Mesenchymal stem cell (in vitro differentiated cells and primary cell): Measurements from ENCODE around the gene DAD1.

Experiments used
- DNase-seq: peaks from one replicate; pipeline ENCODE4 v3.0.0-alpha.2; 2013
- H2AFZ ChIP-seq: one replicate; pipeline ENCODE4 v1.6.1; 2013; ENCODE audit warnings: low read depth, mild to moderate bottlenecking, control low read depth, inconsistent platforms, low read length, moderate library complexity
- H2AK5ac ChIP-seq: 2 replicates; pipeline ENCODE4 v1.6.1; 2013; ENCODE audit warnings: low read length, moderate library complexity, mild to moderate bottlenecking, inconsistent platforms; ENCODE audit not compliant: severe bottlenecking
- H2BK120ac ChIP-seq: one replicate; pipeline ENCODE4 v1.6.1; 2013; ENCODE audit warnings: low read depth, mild to moderate bottlenecking, inconsistent platforms, low read length, moderate library complexity
- H2BK12ac ChIP-seq, 2 experiments: one replicate each; pipeline ENCODE4 v1.6.1; 2013; ENCODE audit warnings: inconsistent platforms in 2 of 2, low read length in 2 of 2, mild to moderate bottlenecking in 2 of 2, moderate library complexity in 2 of 2, control low read depth in 1 of 2
- H2BK15ac ChIP-seq: one replicate; pipeline ENCODE4 v1.6.1; 2013; ENCODE audit warnings: mild to moderate bottlenecking, low read depth, inconsistent platforms; ENCODE audit not compliant: poor library complexity, severe bottlenecking
- H2BK5ac ChIP-seq: 2 replicates; pipeline ENCODE4 v1.6.1; 2013; ENCODE audit warnings: low read depth, mild to moderate bottlenecking, low read length, control low read depth, inconsistent platforms; ENCODE audit not compliant: poor library complexity, severe bottlenecking
- H3K14ac ChIP-seq, 2 experiments: one replicate each; pipeline ENCODE4 v1.6.1; 2013; ENCODE audit warnings: inconsistent platforms in 2 of 2, low read length in 2 of 2, control low read depth in 1 of 2, mild to moderate bottlenecking in 1 of 2, moderate library complexity in 1 of 2
- H3K18ac ChIP-seq, 2 experiments: one replicate each; pipeline ENCODE4 v1.6.1; 2013; ENCODE audit warnings: inconsistent platforms in 2 of 2, low read length in 2 of 2, control low read depth in 1 of 2, low read depth in 1 of 2, mild to moderate bottlenecking in 1 of 2
- H3K23ac ChIP-seq, 2 experiments: one replicate each; pipeline ENCODE4 v1.6.1; 2013; ENCODE audit warnings: inconsistent platforms in 2 of 2, low read length in 2 of 2, mild to moderate bottlenecking in 2 of 2, moderate library complexity in 2 of 2, control low read depth in 1 of 2
- H3K27ac ChIP-seq: 2 replicates; pipeline ENCODE4 v1.5.1; 2013; ENCODE audit warnings: mild to moderate bottlenecking, moderate library complexity, low read length, control low read depth, inconsistent platforms; ENCODE audit not compliant: poor library complexity, severe bottlenecking
- H3K27me3 ChIP-seq, 2 experiments: 2 replicates each; pipeline versions ENCODE4 v1.6.1 to v1.7.0; 2013; ENCODE audit warnings: low read length in 2 of 2, mild to moderate bottlenecking in 2 of 2, moderate library complexity in 2 of 2, control low read depth in 1 of 2, inconsistent platforms in 1 of 2; ENCODE audit not compliant: control insufficient read depth in 1 of 2, insufficient read depth in 1 of 2
- H3K36me3 ChIP-seq, 2 experiments: 2 replicates each; pipeline versions ENCODE4 v1.6.1 to v1.7.0; 2013; ENCODE audit warnings: low read length in 2 of 2, control low read depth in 1 of 2, inconsistent platforms in 1 of 2, low read depth in 1 of 2, mild to moderate bottlenecking in 1 of 2; ENCODE audit not compliant: insufficient read depth in 2 of 2, control insufficient read depth in 1 of 2
- H3K4ac ChIP-seq, 2 experiments: one replicate each; pipeline ENCODE4 v1.6.1; 2013; ENCODE audit warnings: inconsistent platforms in 2 of 2, low read length in 2 of 2, mild to moderate bottlenecking in 2 of 2, moderate library complexity in 2 of 2, control low read depth in 1 of 2, low read depth in 1 of 2
- H3K4me1 ChIP-seq: 2 replicates; pipeline ENCODE4 v1.6.1; 2013; ENCODE audit warnings: low read depth, low read length, control low read depth; ENCODE audit not compliant: control insufficient read depth, insufficient read depth
- H3K4me2 ChIP-seq: 2 replicates; pipeline ENCODE4 v1.6.1; 2013; ENCODE audit warnings: low read length, mild to moderate bottlenecking, inconsistent platforms; ENCODE audit not compliant: poor library complexity, severe bottlenecking
- H3K4me3 ChIP-seq, 2 experiments: 2 replicates each; pipeline versions ENCODE4 v1.5.1 to v1.7.0; 2013; ENCODE audit warnings: low read length in 2 of 2, mild to moderate bottlenecking in 2 of 2, control low read depth in 1 of 2, low read depth in 1 of 2; ENCODE audit not compliant: insufficient read depth in 1 of 2
- H3K79me1 ChIP-seq: replicated peaks from 2 replicates; pipeline ENCODE4 v1.6.1; 2013; ENCODE audit warnings: mild to moderate bottlenecking, control low read depth, low read length, inconsistent platforms; ENCODE audit not compliant: poor library complexity, severe bottlenecking
- H3K9ac ChIP-seq: 2 replicates; pipeline ENCODE4 v1.7.0; 2013; ENCODE audit warnings: mild to moderate bottlenecking, low read length, moderate library complexity
- H3K9me3 ChIP-seq: 2 replicates; pipeline ENCODE4 v1.7.0; 2013; ENCODE audit warnings: mild to moderate bottlenecking, low read length; ENCODE audit not compliant: control insufficient read depth
- H4K8ac ChIP-seq: one replicate; pipeline ENCODE4 v1.6.1; 2013; ENCODE audit warnings: inconsistent platforms, mild to moderate bottlenecking, low read length, moderate library complexity
- H4K91ac ChIP-seq: one replicate; pipeline ENCODE4 v1.6.1; 2013; ENCODE audit warnings: mild to moderate bottlenecking, low read length, inconsistent platforms
- WGBS: methylation state at CpG from one replicate; pipeline ENCODE4 v1.1.7; 2013; ENCODE audit warnings: mixed read lengths; 5-methylcytosine and 5-hydroxymethylcytosine counted together

Gene DAD1

GRCh38 chr14:22579236-22579635 is 9.8 kb downstream of the DAD1 start:
- Histone ChIP-seq H2AFZ (no peak overlapping the region), H3K27ac (no peak overlapping the region), H2AK5ac (no peak overlapping the region), H2BK15ac (no peak overlapping the region), H2BK120ac (no peak overlapping the region), H2BK5ac (no peak overlapping the region), H3K4me3 (no peak overlapping the region), H3K18ac (no peak overlapping the region), H3K23ac (no peak overlapping the region), H3K4me2 (no peak overlapping the region), H3K14ac (no peak overlapping the region), H3K9ac (peak overlapping the region; percentile 56), H3K79me1 (peaks cover 8% of the 10 kb centered on the region), H3K4me1 (peaks cover 6% of the 10 kb centered on the region), H3K27me3 (no peaks in the 10 kb centered on the region), H3K36me3 (peaks cover 13 to 46% of the 10 kb centered on the region in 2 experiments), H3K4ac (no peak overlapping the region), H3K9me3 (no peaks in the 10 kb centered on the region), H4K8ac (no peak overlapping the region), H2BK12ac (no peak overlapping the region), H4K91ac (no peak overlapping the region)
- WGBS, result 80% methylated on average over 2 of the region's 2 CpGs
- peak; percentile 38 for DNase-seq

DNA sequence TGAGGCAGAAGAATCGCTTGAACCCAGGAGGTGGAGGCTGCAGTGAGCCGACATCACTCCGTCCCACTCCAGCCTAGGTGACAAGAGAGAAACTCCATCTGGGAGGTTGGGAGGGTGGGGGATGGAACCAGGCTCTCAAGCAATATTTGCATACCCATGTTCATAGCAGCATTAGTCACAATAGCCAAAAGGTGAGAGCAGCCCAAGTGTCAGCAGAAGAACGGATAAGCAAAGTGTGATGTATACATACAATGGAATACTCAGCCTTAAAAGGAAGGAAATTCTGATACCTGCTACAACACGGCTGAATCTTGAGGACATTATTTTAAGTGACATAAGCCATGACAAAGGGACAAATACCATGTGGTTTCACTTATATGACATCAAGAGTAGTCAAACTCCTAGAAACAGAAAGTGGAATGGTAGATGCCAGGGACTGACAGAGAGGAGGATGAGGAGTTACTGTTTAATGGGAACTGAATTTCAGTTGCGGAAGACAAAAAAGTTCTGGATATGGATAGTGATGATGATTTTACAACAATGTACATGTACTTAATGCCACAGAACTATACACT is 11.6 kb downstream of the DAD1 start:
- Histone ChIP-seq H3K4me2 (no peak overlapping the region), H3K18ac (no peak overlapping the region), H3K79me1 (peaks cover 11% of the 10 kb centered on the region), H2BK120ac (no peak overlapping the region), H2AK5ac (no peak overlapping the region), H4K8ac (no peak overlapping the region), H3K36me3 (peaks cover 13 to 51% of the 10 kb centered on the region in 2 experiments), H3K4me3 (no peak overlapping the region), H2AFZ (no peak overlapping the region), H3K4ac (no peak overlapping the region), H4K91ac (no peak overlapping the region), H3K14ac (no peak overlapping the region), H3K9me3 (no peaks in the 10 kb centered on the region), H3K4me1 (peaks cover 4% of the 10 kb centered on the region), H2BK12ac (no peak overlapping the region), H2BK5ac (no peak overlapping the region), H3K27me3 (no peaks in the 10 kb centered on the region), H2BK15ac (no peak overlapping the region), H3K23ac (no peak overlapping the region), H3K9ac (no peak overlapping the region), H3K27ac (no peak overlapping the region)
- WGBS, result 43% methylated on average over 2 of the region's 6 CpGs
- DNase-seq, result no peak

- 100% methylated on average over 3 of the region's 3 CpGs for WGBS
- Histone ChIP-seq H3K4me2 (no peak overlapping the region), H3K4me1 (no peaks in the 10 kb centered on the region), H3K27me3 (no peaks in the 10 kb centered on the region), H2BK12ac (no peak overlapping the region), H2BK120ac (no peak overlapping the region), H3K9ac (no peak overlapping the region), H3K4ac (no peak overlapping the region), H2AK5ac (no peak overlapping the region), H4K91ac (no peak overlapping the region), H3K23ac (no peak overlapping the region), H2BK15ac (no peak overlapping the region), H2BK5ac (no peak overlapping the region), H3K79me1 (peaks cover 8% of the 10 kb centered on the region), H3K36me3 (peaks cover 18 to 69% of the 10 kb centered on the region in 2 experiments), H3K4me3 (no peak overlapping the region), H3K14ac (no peak overlapping the region), H2AFZ (no peak overlapping the region), H4K8ac (no peak overlapping the region), H3K18ac (no peak overlapping the region), H3K27ac (no peak overlapping the region), H3K9me3 (no peaks in the 10 kb centered on the region)
- no peak for DNase-seq
Measured at GRCh38 chr14:22573804-22574203, 15.2 kb downstream of the DAD1 start.

GRCh38 chr14:22572562-22573058 is 16.4 kb downstream of the DAD1 start:
- Histone ChIP-seq H3K14ac (no peak overlapping the region), H2BK12ac (no peak overlapping the region), H3K79me1 (peaks cover 8% of the 10 kb centered on the region), H2AK5ac (no peak overlapping the region), H2AFZ (no peak overlapping the region), H3K4me2 (no peak overlapping the region), H4K91ac (no peak overlapping the region), H2BK120ac (no peak overlapping the region), H3K18ac (no peak overlapping the region), H3K4me3 (no peak overlapping the region), H3K4ac (no peak overlapping the region), H3K9me3 (no peaks in the 10 kb centered on the region), H3K4me1 (peaks cover under 1% of the 10 kb centered on the region), H3K27me3 (no peaks in the 10 kb centered on the region), H4K8ac (no peak overlapping the region), H3K9ac (peak overlapping the region; percentile 64), H2BK15ac (no peak overlapping the region), H3K36me3 (peaks cover 20 to 78% of the 10 kb centered on the region in 2 experiments), H2BK5ac (no peak overlapping the region), H3K23ac (no peak overlapping the region), H3K27ac (peak overlapping the region; percentile 51)
- peak; percentile 76 for DNase-seq
- WGBS, result 41% methylated on average over 1 of the region's 1 CpG
